BE2C (cell line): ENCODE measurements around the gene ESYT1.
A peak's percentile ranks its signal among the peaks of the same experiment; 100 is the strongest.

Experiments
- DNase-seq: peaks from one replicate; pipeline ENCODE4 v3.0.0-alpha.2; 2020
- H3K27me3 ChIP-seq: fragments of 250-450 bp; sonication (Bioruptor Pico); 2 replicates; pipeline ENCODE4 v1.5.1; 2020; ENCODE audit warnings: mild to moderate bottlenecking
- H3K36me3 ChIP-seq: fragments of 250-450 bp; sonication (Bioruptor Pico); 2 replicates; pipeline ENCODE4 v1.5.1; 2020; ENCODE audit warnings: mild to moderate bottlenecking
- H3K4me1 ChIP-seq: fragments of 250-450 bp; sonication (Bioruptor Pico); 2 replicates; pipeline ENCODE4 v1.5.1; 2020
- H3K4me3 ChIP-seq: 2 replicates; pipeline ENCODE4 v1.5.1; 2011; ENCODE audit warnings: low read depth, low read length
- H3K9me3 ChIP-seq: fragments of 250-450 bp; sonication (Bioruptor Pico); 2 replicates; pipeline ENCODE4 v1.5.1; 2020
- TF ChIP-seq, protein P1 (sequence below): IDR thresholded peaks from 2 replicates; pipeline ENCODE4 v1.5.1; 2012; ENCODE audit warnings: mild to moderate bottlenecking, low read depth, low read length

Gene ESYT1

DNA sequence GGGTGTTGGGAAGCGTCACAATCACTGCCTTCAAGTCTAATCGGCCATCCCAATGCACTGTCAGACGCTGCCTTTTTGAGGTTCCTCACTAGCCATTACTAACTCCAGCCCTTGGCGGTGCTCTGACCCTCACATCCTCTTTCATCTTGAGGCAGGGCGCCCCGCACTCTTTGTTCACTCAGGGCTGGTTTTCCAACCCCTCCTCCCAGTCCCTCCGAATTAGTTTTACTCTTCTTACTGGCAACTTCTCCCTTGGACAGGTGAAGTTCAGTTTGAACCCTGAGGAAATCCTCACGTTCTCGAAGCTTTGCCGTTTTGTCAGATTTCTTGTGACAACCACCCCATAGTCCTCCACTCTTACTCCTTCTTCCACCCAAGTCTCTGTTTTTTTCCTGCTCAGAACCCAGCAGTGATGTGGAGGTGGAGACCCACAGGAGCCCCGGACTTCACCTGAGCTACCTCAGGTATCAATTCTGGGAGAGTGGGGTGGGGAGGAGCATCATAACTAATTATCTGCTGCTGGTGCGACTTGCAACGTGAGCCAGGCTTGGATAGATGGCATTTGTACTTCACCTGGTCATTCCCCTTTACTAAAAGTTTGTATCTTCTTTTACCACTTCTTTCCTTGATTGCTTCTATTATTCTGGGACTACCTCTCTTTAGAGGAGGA, 9.2 kb upstream of the ESYT1 start:
- H3K4me3 ChIP-seq, result peak overlapping the region; percentile 96

DNA sequence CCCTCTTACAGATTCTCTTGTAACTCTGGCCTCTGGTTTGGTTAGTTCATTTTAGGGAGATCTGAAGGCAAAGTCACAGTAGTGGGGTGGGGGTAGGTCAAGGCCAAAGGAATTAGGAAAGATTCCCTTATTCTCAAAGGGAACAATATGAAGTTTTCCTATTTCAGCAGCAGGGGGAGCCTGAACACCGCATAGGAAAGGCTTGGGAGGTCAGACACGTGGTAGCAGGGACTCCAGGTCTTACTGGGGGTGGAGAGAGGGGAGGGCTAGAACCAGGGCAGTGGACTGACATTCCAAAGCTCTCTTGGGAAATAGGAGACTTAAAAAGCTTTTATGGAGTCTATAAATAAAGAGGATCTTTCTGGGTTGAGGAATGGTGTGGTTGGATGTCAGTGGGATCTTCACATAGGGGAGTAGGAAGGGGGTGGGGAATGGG, 8.7 kb upstream of the ESYT1 start:
- H3K4me1 ChIP-seq, result peaks cover 6% of the 10 kb centered on the region
- H3K27me3 ChIP-seq, result no peaks in the 10 kb centered on the region
- TF ChIP-seq, protein P1, sequence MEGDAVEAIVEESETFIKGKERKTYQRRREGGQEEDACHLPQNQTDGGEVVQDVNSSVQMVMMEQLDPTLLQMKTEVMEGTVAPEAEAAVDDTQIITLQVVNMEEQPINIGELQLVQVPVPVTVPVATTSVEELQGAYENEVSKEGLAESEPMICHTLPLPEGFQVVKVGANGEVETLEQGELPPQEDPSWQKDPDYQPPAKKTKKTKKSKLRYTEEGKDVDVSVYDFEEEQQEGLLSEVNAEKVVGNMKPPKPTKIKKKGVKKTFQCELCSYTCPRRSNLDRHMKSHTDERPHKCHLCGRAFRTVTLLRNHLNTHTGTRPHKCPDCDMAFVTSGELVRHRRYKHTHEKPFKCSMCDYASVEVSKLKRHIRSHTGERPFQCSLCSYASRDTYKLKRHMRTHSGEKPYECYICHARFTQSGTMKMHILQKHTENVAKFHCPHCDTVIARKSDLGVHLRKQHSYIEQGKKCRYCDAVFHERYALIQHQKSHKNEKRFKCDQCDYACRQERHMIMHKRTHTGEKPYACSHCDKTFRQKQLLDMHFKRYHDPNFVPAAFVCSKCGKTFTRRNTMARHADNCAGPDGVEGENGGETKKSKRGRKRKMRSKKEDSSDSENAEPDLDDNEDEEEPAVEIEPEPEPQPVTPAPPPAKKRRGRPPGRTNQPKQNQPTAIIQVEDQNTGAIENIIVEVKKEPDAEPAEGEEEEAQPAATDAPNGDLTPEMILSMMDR, result peak; percentile 87
- H3K9me3 ChIP-seq, result no peaks in the 10 kb centered on the region
- peak overlapping the region; percentile 96 for H3K4me3 ChIP-seq
- peak; percentile 84 for DNase-seq
- H3K36me3 ChIP-seq, result peaks cover 8% of the 10 kb centered on the region

More for the DNA sequence above, 9.2 kb upstream of the ESYT1 start:
- no peaks in the 10 kb centered on the region for H3K9me3 ChIP-seq
- peaks cover 8% of the 10 kb centered on the region for H3K36me3 ChIP-seq
- DNase-seq, result no peak
- peaks cover 8% of the 10 kb centered on the region for H3K4me1 ChIP-seq
- H3K27me3 ChIP-seq, result no peaks in the 10 kb centered on the region
- TF ChIP-seq, protein P1, result no peak

DNA sequence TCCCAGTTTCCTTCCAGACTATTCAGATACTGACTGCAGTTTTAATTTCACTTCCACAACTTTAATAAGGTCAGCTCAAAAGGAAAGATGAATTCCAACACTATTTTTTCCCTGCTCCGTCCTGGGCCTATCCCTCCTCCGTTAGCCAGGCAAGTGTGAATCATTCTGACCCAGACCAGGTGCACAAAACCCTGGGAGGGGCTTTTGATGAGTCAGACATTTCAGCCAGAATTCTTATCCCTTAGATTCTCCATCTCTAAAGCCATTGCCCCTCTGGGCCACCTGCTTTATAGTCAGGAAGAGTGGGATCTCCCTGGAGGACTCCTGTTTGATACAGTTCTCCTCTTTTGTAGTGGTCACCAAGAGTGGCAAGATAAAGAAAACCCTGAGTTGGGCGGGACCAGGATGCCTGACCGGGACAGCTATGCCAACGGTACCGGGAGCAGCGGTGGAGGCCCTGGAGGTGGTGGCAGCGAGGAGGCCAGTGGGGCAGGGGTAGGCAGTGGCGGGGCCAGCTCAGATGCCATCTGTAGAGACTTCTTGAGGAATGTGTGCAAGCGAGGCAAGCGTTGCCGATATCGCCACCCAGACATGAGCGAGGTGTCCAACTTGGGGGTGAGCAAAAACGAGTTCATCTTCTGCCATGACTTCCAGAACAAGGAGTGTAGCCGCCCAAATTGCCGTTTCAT, 7.8 kb upstream of the ESYT1 start:
- Histone ChIP-seq H3K36me3 (peaks cover 8% of the 10 kb centered on the region), H3K4me1 (peaks cover 6% of the 10 kb centered on the region), H3K9me3 (no peaks in the 10 kb centered on the region), H3K4me3 (no peak overlapping the region), H3K27me3 (no peaks in the 10 kb centered on the region)
- no peak for DNase-seq
- TF ChIP-seq, protein P1, result no peak

DNA sequence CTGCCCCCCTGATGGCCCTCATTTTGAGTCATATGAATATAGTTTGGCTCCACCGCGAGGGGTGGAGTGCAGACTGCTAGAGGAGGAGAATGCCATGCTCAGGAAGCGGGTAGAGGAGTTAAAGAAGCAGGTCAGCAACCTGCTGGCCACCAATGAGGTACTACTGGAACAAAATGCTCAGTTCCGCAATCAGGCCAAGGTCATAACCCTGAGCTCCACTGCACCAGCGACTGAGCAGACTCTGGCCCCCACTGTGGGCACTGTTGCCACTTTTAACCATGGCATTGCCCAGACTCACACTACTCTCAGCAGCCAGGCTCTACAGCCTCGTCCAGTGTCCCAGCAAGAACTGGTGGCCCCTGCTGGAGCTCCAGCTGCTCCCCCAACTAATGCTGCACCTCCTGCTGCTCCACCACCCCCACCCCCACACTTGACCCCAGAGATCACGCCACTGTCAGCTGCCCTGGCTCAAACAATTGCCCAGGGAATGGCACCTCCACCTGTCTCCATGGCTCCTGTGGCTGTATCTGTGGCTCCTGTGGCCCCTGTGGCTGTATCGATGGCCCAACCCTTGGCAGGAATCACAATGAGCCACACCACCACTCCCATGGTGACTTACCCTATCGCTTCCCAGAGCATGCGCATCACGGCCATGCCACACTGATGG, 6.7 kb upstream of the ESYT1 start:
- Histone ChIP-seq H3K27me3 (no peaks in the 10 kb centered on the region), H3K4me1 (peaks cover 7% of the 10 kb centered on the region), H3K4me3 (no peak overlapping the region), H3K9me3 (no peaks in the 10 kb centered on the region), H3K36me3 (peaks cover 8% of the 10 kb centered on the region)
- DNase-seq, result no peak
- TF ChIP-seq, protein P1, result no peak

DNA sequence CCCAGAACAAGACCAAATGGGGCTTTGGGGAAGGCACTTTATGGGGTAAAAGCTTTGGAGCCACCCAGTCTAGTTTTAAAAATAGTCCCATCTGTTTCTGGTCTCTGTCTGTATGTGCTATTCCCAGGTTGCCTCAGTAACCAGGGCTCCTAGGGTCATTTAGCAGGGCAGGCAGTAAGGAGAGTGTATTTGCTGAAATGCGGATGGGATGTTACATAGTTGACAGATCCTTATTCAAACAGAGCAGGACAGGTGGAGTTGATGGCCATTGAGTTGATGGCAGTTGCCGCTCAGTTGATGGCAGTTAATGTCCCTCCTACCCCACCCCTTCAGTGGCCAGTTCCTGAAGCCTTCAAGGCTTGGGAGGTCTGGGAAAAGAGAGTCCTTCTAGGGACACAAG, 5.4 kb upstream of the ESYT1 start:
- no peak for DNase-seq

More for the DNA sequence above, 5.4 kb upstream of the ESYT1 start:
- Histone ChIP-seq H3K36me3 (peaks cover 2% of the 10 kb centered on the region), H3K9me3 (no peaks in the 10 kb centered on the region), H3K4me1 (peaks cover 17% of the 10 kb centered on the region), H3K4me3 (no peak overlapping the region), H3K27me3 (no peaks in the 10 kb centered on the region)
- TF ChIP-seq, protein P1, result no peak
